ENCODE measurements around the gene KRTAP10-11. TPM values are rescaled to one million over a fixed set of nuclear protein-coding genes. Genes with fewer than 3 reads are reported as not detected.
"Not testable (repeated sequence)": the region's sequence is repeated elsewhere in the genome, so short reads cannot be mapped to it uniquely, and the experiment has no call there.

Gene KRTAP10-11
- polyA plus RNA-seq, 3 donors: not detected

DNA sequence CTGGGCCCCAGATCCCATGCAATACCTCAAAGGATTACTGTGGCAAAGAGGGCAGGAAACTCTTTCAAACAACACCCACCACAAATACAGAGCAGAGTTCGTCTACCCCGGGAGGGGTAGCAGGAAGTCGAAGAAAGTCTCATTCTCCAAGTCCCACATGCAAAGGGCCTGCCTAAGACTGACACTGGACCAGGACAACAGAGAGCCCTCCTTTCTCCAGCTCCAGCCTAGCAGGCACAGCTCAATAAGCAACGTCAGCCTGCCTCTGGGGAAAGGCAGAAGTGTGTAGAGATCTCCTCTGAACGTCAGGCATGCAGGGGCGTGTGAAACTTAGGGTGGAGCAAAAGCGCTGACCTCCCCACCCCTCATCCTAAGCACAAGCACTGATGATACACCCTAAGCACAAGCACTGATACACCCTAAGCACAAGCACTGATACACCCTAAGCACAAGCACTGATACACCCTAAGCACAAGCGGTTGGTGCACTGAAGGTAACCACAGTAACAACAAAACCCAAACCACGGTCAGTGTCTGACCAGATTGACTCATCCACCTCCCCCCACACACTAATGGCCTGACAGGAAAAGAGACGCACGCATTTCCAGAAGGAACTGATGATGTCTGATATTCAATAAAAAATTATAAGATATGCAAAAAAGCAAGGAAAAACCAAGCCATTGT is 12.8 kb downstream of the KRTAP10-11 start:
- DNase-seq (ENCODE audit: low read depth in 3 of 3, low spot score in 2 of 3): no peak

DNA sequence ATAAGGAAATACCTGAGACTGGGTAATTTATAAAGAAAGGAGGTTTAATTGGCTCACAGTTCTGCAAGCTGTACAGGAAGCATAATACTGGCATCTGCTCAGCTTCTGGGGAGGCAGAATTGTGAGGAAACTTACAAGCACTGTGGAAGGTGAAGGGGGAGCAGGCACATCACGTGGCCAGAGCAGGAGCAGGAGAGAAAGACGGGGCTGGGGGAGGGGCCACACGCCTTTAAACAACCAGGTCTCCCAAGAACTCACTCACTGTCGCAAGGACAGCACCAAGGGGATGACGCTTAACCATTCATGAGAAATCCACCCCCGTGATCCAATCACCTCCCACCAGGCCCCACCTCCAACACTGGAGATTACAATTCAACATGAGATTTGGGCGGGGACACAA is 15.4 kb downstream of the KRTAP10-11 start:
- not testable (repeated sequence) for DNase-seq (ENCODE audit: low read depth in 3 of 3, low spot score in 2 of 3)

DNA sequence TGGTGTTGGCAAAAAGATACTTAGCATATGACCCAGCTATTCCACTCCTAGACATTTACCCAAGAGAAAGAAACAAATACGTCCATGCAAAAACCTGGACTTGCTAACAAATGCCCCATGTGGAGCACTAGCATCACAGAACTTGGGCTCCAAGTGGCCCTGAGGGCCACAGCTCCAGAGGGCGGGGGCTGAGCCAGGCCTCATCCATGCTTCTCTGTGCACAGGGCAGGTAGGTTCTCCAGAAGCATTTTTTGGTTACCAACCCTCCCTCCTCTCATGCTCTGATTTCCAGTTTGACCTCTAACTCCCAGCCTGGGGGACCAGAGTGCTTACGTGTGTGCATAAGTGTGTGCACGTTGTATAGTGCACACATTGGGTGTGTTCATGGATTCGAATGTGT is 18.5 kb downstream of the KRTAP10-11 start:
- no peak for DNase-seq (ENCODE audit: low read depth in 3 of 3, low spot score in 2 of 3)

DNA sequence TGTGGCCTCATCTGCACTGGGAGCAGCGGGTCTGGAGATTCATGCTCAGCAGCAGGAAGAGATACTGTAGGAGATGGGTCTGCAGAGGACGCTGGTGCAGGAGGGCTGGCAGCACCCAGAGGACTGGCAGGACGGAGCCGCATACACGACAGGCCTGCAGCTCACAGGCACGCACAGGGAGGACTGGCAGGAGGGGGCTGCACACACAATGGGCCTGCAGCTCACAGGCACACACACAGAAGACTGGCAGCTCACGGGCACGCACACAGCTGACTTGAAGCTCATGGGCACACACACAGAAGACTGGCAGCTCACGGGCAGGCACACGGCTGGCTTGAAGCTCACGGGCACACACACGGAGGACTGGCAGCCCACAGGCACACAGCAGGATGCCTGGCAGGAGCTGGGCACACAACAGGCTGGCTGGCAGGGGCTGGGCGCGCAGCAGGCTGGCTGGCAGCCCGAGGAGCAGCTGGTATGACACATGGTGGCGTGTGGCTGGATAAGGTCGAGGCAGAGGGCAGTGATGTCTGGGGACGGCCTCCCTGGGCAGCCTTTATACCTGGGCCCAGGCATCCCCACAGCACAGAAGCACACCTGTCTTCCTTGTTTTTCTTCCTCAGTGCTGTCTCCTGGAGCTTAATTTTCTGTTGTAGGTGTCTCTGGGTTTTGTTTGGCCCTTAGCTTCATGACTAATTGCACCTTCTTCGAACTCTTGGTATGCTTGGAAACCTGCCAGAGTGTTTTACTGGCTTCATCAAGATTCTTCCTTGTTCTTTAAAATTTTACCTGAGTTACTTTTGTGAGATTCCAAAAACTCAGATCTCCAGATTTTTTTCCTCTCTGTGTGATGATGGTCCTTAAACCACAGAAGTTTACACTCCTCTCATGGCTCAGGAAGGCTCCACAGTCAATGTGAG is 20.4 kb downstream of the KRTAP10-11 start, which contains the start of gene KRTAP12-2:
KRTAP12-2 (minus strand) TSS at position 527 of the 920 bp plus-strand sequence; CDS start at position 486, 41 bp downstream.
- DNase-seq (ENCODE audit: low read depth in 3 of 3, low spot score in 2 of 3): no peak

DNA sequence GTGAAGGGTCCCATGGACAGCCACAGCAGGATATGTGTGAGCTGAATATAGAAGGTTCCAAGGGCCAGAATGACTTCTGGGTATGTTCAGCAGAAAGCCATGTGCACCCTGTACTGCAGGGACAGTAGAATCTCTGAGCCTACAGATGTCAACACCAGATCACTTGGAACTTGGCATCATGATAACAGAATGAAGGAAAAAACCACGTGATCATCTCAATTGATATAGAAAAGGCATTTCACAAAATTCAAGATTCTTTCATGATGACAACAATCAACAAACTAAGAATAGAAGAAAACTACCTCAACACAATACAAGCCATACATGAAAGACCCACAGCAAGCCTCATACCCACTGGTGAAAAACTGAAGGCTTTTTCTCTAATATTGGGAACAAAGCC is 21.4 kb downstream of the KRTAP10-11 start:
- no peak for DNase-seq (ENCODE audit: low read depth in 3 of 3, low spot score in 2 of 3)

DNA sequence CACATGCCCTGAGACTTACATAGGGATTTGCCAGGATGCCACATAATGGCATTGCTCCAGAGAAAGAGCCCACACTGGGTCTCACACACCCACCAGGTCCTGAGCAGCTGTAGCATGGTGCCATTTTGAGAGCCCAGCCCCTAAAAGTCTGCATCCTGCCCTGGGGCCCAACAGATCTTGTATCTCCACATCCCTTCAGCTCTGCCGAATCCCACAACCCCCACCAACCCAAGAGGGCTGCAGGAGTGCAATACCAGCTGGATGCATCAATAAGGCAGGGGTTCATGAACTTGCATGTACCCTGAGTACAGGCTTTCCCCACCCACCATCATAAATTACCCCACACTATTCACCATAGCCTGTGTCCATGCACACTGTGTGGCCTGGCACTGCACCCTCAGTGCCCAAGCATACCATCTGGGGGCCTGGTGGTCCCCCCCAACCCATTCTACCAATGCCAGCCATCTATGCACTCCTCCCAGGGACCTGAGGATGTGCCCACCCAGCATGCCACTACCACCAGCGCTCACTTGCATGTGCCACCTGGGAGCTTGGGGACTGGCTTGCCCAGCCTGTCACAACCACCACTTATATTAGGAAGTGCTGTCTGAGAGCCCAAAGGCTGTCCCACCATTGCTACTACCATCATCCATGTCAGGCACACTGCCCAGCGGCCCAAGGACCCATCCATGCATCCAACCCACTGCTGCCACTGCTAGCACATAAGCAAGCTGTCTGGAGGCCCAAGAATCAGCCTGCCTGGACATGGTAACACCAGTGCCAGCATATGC is 24.6 kb downstream of the KRTAP10-11 start:
- DNase-seq (ENCODE audit: low read depth in 3 of 3, low spot score in 2 of 3): no peak

DNA sequence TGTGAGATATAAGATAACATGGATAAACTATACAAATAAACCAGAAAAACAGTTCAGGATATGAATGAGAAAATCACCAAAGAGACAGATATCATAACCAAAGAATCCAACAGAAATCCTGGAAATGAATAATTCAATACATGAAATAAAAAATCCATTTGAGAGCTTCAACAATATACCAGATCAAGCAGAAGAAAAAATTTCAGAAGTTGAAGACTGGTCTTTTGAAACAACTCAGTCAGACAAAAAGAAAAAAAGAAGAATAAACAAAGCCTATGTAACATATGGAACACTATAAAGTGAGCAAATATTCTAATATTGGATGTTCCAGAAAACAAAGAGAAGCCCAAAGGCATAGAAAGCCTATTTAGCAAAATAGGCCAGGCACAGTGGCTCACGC is 25.7 kb downstream of the KRTAP10-11 start:
- no peak for DNase-seq (ENCODE audit: low read depth in 3 of 3, low spot score in 2 of 3)

DNA sequence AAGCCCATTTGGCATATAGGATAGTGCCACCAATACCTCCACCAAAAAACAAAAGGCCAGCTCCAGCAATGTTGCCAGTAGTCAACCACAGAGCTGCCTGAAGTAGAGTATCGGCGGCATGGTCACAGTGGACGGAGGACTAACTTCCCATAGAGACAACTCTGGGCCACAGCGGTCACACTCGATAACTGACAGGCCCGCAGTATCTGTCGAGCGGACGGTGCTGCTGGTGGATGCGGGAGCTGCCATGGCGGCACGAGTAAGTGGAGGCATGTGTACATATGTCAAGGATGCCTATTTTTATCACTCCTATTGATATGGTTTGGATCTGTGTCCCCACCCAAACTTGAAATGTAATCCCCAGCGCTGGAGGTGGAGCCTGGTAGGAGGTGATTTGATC is 31.7 kb downstream of the KRTAP10-11 start:
- no peak for DNase-seq (ENCODE audit: low read depth in 3 of 3, low spot score in 2 of 3)

DNA sequence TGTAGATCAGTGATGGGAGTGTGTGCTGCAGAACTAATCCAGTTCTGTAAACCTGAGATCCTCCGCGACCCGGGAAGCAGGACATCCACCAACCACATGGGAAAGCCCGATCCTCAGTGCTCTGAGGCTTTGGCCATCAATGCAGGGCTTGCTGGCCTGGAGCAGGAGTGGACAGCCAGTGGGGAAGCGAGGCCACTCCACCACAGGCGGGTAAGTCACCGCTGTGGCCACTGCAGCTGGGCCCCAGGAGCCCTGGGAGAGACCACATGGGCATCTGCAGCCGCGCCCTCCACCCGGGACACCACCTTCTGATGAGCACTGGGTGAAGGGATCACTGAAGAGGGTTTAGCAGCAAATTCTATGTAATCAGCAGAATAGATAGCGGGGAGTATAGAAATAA is 34.9 kb downstream of the KRTAP10-11 start:
- DNase-seq (ENCODE audit: low read depth in 3 of 3, low spot score in 2 of 3): no peak

DNA sequence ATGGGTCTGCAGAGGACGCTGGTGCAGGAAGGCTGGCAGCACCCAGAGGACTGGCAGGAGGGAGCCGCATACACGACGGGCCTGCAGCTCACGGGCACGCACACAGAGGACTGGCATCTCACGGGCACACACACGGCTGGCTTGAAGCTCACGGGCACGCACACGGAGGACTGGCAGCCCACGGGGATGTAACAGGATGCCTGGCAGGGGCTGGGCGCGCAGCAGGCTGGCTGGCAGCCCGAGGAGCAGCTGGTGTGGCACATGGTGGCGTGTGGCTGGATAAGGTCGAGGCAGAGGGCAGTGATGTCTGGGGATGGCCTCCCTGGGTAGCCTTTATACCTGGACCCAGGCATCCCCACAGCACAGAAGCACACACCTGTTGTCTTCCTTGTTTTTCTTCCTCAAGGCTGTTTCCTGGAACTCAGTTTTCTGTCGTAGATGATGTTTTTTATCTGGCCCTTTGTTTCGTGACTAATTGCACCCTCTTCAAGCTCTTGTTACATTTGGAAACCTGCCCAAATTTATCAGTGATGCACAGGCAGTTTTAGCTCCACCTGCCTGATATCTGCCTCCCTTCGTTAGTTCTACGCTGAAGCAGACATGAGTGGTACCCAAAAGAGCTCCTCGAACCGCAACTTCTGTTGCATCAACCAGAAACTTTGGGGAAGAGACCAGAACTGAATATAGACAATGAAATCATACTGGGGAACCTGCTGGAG is 35.8 kb downstream of the KRTAP10-11 start, which contains the start of gene KRTAP12-1:
KRTAP12-1 (minus strand) TSS at position 303 of the 719 bp plus-strand sequence; CDS start at position 263, 40 bp downstream.
- DNase-seq (ENCODE audit: low read depth in 3 of 3, low spot score in 2 of 3): no peak

DNA sequence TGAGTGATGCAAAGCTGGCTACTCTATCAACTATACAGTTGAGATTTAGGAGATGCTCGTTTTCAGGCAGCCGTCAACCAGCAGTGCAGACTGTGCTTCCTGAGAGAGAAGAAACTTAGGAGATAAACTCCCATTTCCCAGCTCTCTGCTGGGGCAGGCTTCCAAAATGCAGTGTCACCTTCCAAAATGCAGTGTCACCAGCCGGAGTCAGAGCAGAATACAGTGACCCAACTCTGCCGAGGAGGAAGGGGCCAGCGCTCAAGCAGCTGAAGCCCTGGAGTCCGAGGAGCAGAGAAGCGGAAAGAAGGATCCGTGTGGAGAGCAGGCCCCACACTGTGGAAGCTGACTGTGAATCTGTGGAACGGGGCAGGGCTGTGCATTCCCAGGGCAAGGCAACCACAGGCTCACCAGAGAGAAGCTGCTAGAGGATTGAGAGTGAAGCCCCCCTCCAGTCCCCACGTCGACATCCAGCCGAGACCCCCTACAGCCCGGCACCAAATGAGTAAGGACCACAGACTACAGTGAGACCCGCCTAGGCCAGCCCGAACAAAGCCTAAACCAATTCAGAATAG is 36.5 kb downstream of the KRTAP10-11 start:
- no peak for DNase-seq (ENCODE audit: low read depth in 3 of 3, low spot score in 2 of 3)

DNA sequence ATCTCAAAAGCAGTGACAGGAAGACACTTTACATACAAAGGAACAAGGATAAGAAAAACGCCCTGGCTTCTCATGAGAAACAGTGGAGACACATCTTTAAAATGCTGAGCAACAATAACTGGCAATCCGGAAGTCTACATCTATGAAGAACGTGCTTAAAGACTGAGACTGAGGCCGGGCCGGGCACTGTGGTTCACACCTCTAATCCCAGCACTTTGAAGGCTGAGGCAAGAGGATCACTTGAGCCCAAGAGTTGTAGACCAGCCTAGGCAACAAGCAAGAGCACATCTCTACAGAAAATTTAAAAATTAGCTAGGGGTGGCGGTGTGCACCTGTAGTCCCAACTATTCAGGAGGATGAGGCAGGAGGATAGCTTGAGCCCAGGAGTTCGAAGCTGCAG is 37.9 kb downstream of the KRTAP10-11 start:
- no peak for DNase-seq (ENCODE audit: low read depth in 3 of 3, low spot score in 2 of 3)

DNA sequence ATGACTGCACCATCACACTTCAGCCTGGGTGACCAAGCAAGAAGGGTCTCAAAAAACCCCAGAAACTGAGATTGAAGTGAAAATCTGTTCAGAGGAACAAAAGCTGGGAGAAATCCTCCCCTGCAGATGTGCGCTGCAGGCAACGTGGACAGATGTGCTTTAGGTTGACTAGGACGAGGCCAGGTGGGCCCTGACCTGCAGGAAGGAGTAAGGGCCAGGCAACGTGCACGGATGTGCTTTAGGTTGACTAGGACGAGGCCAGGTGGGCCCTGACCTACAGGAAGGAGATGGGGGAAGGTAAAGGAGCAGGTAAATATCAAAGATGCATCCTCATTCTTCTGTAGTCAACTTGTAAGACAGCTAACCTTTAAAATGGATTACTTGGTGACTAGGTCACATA is 38.3 kb downstream of the KRTAP10-11 start:
- no peak for DNase-seq (ENCODE audit: low read depth in 3 of 3, low spot score in 2 of 3)

DNA sequence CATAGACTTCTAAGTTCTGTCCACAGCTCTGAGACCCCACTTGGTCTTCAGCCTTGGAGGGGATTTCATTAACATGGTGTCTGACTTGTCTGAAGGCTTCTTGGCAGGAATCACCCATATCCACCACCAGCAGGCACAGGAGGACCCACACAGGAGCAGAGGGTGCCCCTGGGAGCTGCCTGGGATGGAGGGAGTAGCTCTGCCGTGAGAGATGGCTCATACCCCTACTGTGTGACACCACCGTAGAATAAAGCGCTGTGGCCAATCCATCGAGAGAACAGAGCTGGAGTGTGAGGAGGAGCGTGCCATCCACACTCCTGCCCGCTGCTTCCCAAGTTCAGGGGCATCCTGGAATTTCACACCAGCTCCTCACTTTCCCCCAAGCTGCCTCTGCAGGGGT is 38.8 kb downstream of the KRTAP10-11 start:
- not testable (repeated sequence) for DNase-seq (ENCODE audit: low read depth in 3 of 3, low spot score in 2 of 3)

DNA sequence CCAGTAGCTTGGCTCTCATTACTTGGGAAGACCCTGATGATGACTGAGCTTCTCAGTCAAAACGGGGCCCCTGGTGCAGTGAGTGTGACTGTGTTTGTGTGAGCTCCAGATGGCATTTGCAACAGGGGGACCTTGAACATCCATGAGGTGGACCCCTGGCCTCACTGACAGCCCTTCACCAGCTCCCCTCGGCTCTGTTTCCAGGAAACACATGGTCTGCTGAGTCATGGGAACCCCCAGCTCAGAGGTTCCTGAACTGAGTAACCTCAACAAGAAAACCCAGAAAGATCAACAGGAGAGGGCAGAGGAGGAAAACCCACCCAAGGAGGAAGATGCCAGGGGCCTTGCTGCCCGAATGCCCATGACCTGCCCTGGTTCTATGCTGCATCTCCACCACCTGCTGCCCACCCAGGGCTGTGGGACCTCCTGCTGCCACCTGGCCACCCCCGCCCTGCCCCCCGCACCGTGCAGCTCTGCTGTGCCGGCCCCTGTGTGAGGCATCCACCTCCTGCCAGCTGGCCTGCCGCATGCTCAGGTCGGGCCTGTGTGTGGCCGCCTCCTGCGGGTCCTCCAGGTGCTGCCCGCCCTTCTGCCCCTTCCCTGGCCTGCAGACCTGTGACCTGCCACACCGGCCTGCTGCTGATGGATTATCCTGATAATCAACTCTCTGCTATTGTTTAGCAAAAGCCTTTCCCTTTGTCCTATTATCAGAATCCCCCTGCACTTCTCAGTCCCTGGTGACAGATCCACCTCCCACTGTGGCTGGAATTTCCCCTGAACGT is 40.0 kb downstream of the KRTAP10-11 start:
- no peak for DNase-seq (ENCODE audit: low read depth in 3 of 3, low spot score in 2 of 3)

DNA sequence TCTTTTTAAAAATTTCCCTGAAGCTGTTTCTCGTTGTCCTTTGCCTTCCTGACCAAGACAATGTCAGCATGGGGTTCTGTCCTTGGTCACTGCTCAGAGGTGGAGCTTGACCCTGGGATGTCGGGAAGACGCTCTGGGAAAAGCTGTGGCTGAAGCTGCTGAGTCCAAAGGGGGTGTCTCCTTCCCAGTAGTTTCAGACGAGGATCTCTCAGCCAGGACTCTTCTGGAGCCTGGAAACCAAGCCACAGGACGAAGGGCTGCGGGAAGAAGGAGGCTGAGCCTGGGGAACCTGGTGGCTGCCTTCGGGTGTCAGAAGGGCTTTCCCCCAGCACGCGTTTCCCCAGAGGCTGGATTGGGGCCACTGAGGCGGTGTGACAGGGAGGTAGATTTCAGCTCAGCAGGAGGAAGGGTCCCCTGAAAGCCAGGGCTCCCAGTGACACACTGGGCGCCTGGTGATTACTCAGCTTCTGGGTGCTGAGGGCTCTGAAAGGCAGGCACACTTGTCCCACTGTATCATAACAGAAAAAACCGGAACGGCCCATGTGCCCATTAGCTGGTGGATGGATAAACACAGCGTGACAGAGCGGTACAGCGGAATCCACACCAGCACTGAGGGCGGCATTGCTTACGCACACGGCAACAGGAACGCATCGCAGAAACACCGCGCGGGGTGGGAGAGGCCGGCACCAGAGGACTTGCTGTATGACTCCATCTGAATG is 40.8 kb downstream of the KRTAP10-11 start:
- DNase-seq (ENCODE audit: low read depth in 3 of 3, low spot score in 2 of 3): no peak

DNA sequence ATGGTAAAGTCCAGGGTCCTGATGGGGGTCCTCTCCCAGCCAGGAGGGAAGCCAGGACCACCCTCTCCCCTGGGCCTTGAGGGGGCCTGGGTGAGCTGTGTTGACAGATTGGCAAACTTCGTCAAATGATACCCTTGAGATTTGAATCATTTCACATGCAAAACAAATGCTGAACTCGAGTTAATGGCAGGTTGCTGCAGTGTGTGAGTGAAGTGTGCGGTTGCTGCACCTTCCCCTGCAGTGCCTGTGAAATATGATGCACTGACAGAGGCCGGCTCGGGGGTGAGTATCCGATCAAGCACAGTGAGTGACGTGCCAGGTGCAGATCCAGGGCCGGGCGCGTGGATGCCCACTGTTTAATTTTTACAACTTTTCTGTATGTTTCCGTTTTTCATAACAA is 41.5 kb downstream of the KRTAP10-11 start:
- DNase-seq (ENCODE audit: low read depth in 3 of 3, low spot score in 2 of 3): no peak

DNA sequence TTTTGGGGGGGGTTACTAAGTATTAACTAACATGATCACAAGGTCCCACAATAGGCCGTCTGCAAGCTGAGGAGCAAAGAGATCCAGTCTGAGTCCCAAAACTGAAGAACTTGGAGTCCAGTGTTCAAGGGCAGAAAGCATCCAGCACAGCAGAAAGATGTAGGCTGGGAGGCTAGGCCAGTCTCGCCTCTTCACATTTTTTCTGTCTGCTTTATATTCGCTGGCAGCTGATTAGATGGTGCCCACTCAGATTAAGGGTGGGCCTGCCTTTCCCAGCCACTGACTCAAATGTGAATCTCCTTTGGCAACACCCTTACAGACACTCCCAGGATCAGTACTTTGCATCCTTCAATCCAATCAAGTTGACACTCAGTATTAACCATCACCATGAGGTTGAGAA is 43.5 kb downstream of the KRTAP10-11 start:
- DNase-seq (ENCODE audit: low read depth in 3 of 3, low spot score in 2 of 3): not testable (repeated sequence)
